Endothelial cell of hepatic sinusoid (primary cell): Measurements from ENCODE around the gene KIF25.

ENCODE experiments used
- in situ Hi-C: cut with HindIII; loops from 2 replicates; pipeline ENCODE4 v1.10.0; 2017; ENCODE audit warnings: low sequenced_read_pairs

Gene KIF25

DNA sequence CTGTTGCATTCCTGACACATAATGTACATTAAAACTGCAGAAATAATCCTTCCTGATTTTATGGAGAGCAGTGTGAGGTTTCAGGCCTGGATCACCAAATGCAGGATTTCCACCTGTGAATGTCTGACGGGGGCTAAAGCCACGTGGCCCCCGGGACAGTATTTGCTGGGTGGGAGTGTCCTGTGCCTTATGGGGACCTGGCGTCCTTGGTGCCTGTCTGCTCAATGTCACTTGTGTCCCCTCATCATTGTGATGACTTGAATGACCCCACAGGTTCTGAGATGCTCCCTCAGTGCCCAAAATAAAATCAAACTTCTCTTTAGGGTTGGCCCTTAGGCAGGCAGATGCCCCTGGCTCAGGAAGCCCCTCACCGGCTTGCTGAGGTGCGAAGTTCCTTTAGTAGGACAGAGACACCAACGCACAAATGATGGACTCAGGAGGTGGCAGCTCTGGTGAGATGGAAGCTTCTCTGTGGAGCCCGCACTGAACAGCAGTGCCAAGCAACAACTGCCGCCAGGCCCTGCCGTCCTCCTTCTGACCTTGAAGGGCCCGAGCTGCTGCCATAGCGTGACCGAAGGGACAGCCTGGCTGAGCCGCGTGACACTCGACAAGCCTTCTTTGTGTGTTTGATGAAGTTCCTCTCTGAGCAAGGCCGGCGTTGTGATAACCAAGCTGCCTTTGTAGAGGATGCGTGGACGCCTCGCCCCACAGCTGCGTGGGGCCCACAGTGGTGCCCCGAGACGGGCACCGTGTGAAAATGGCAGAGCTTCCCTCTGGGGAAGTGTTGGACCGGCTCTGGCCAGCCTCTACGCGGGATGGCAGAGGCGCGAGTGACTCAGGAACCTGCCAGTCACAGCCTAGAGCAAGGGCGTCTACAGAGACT, 50.6 kb downstream of the KIF25 start:
- in situ Hi-C loops: no loop called here

DNA sequence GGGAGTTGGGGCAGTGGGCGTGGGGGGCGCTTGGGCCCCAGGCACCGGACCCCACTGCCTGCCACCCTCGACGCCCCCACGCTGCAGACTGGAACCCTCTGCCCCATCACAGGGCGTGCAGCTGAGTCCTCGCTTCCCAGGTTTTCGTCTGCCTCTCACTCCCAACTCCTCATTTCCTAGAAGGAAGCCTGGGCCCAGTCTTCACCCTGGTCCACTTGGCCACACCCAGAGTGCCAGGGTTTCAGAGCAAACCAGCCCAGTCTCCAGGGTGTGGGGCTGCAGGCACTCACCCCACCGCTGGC, 51.2 kb downstream of the KIF25 start:
- in situ Hi-C loops: no loop called here

DNA sequence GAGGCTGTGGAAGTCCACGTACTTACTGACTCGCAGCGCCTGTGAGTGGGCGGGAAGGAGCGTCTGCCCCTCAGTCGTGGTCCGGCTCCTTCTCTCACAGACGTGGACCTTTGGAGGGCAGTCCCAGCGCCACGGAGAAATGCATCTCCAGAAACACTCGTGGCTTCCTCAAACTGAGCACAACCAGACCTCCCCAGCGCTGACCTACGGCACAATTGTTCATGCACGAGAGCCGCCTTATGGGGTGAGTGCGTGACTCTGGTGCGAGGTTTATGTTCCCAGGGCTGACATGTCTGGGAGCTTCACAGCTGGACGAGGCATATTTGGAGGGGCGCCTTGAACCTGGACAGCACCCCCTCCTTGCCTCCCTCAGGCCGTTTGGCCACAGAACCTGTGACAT, 51.8 kb downstream of the KIF25 start:
- in situ Hi-C loops: no loop called here

DNA sequence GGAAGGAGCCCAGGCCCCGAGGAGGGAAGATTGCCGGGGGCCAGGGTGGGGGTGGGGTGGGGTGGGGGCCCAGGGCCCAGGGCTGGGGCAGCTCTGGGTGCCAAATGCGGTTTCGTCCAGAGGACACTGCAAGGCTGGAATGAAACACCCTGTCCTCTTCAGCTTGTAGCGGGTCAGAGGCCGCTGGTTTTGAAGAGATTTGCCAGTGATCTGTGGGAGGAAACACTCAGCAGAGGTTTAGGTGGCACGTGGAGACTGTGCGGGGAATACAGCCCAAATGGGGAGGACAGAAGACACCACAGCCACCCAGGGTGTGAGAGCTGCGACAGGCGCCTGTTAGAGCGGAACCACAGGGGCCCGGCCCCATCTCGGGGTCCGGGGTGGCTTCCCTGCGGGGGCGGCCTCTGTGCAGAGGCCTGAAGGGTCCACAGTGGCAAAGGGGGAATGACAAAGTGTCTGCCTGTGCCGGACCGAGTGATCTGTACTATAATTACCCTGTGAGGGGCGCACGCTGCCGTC, 52.3 kb downstream of the KIF25 start:
- in situ Hi-C loops: no loop called here

DNA sequence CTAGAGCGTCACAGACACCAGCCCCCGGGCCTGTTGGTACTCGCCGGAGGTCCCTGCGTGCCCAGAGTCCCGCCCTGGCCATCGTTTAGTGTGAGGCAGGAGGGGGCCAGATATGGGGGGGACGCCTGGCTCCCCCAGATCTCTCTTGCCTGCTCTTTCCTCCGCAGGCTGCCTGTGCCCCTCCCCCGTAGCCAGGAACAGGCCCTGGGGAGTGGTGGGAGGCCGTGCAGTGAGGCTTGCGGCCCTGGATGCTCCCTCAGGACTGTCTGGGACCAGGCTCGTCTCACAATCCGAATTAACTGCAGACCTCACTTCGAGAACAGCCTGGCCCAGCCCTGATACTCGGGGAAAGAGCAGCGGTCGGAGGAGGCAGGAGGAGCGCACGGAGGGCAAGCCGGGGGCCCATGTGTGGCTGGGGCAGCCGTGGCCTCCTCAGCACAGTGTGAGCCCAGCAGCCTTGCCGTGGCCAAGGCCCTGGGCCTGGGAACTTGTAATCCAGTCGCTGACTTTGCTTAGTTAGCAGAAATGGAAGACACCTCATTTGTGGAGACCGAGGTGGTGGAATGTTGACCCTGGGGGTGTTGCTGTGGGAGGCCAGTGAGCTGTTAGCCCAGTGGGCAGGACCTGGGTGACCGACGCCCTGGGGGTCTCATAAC, 52.9 kb downstream of the KIF25 start:
- in situ Hi-C loops: no loop called here

DNA sequence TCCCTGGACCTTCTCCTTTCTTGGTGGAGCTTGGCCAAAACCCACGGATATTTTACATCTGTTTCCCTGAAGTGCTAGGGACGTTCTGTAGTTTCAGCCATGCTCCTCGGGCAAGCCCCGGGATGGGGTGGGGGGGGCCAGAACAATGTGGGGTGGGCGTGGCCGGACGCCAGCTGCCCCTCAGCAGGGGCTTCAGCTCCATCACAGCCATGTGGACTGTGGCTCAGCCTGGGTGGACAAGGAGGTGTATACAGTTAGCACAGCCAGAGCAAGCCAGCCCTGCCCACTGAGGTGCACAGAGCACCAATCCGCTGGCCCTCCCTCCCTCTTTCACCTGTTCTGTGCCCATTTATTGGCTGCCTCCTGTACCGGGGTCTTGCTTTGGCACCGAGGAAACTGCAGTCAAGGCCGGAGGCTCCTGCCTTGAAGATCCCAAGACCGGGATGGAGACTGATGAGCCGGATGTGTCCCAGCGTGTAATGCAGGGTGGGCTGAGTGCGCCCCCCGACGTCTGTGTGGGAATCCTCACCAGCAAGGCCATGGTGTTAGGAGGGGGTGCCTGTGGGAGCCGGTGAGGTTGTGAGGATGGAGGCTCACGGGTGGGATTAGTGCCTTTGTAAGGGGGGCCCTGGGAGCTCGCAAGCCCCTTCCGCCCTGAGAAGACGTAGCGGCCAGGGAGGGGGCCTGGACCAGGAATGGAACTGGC, 53.6 kb downstream of the KIF25 start:
- in situ Hi-C loops: no loop called here

DNA sequence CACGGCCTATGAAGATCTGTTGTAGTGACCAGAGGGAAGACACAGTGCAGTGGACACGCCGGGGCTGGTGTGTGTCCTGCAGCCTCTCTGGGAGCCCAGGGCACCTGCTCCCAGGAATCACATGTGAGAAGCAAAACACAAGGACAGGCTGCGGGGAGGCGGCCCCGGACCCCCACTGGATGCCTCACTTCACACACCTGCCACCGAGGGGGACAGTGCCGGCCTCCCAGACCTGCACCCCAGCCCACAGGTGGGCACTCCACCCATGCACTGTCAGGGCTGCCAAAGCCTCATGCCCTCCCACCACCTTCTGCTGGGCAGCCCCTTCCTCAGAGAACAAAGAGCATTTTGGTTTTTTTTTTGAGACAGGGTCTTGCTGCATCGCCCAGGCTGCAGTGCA, 54.2 kb downstream of the KIF25 start:
- in situ Hi-C loops: no loop called here

DNA sequence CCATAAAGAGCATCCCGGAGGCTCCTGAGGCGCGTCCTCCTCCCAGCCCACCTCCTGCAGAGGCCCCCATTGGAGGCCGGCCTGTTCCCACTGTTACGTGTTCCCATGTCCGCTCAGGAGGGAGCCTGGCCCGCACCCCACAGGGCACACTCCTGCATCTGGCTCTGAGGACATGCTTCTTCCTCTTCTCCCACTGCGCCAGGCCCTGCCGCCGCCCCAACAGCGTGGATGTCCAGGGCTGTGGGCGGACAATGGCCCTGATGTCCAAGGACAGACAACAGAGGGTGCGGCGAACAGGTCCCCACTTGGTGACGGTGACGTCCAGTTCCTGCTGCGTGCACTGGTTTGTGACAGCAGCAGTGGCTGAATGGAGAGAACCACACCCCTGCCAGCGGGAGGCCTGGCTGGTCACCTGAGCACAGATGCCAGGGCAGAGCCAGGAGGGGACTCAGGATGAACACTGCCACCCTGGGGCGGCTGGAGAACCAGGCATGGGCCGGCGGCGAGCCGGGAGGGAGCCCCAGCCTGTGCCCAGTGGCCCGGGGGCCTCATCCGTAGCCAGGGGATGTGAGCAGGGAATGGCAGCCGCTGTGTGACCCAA, 54.9 kb downstream of the KIF25 start:
- in situ Hi-C loops: no loop called here

DNA sequence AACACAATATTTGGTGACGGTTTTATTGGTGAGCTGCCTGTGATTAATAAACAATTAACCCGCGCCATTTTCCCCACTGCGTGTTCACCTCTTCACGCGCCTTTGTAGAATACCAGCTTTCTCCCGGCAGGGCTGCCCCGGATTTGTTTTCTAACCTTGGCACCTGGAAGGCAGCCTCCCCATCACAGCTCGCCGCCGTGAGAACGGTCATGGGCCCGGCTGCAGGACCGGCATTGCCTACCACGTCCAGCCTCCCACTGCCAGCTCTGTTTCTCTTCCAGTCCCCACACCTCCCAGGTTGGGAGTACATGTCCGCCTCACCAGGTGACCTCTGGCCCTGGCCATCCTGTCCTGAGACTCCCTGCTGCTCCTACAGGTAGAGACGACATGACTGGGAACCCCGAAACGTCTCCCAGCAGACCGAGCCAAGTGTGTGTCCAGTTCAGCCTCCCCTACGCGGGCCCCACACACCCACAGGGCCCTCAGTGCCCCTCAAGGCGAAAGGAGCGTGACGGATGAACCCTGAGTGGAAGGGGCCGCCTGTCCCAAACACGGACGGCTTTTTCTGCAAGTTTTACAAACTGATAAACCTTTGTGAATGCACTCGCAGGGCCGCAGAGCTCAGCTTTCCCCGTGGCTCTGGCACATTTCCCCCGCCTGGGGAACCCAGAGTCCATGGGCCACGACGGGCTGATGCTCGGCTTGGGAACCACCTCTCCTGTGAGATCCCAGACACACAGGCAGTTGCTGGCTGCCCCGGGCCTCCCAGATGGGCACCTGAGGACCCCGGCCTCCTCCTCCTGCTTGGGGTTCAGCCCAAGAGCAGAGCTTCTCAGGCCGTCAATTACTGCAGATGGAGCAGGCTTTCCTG, 55.9 kb downstream of the KIF25 start:
- in situ Hi-C loops: no loop called here

DNA sequence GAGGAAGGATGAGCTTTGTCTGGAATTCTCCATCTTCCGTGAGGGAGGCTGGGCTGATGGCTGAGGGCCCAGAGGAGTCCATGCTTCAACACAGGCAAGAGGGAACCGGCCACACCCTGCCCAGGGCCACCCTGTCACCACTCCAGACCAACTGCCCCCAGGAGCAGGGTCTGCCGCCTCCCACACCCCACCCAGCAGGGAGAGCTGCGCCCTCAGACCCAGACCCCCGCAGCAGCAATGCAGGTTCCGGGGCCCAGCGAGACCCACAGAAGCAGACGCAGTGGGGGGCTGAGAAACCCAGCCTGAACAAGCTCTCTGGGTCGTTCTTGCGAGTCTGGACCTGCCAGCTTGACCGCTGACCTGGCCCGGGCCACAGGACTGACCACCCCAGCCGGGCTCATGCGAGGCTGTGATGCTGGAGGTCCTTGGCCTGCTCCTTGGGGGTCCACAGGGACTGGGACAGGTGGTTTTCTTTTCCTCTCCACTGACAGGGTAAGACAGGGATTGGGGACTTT, 56.5 kb downstream of the KIF25 start:
- in situ Hi-C loops: no loop called here

DNA sequence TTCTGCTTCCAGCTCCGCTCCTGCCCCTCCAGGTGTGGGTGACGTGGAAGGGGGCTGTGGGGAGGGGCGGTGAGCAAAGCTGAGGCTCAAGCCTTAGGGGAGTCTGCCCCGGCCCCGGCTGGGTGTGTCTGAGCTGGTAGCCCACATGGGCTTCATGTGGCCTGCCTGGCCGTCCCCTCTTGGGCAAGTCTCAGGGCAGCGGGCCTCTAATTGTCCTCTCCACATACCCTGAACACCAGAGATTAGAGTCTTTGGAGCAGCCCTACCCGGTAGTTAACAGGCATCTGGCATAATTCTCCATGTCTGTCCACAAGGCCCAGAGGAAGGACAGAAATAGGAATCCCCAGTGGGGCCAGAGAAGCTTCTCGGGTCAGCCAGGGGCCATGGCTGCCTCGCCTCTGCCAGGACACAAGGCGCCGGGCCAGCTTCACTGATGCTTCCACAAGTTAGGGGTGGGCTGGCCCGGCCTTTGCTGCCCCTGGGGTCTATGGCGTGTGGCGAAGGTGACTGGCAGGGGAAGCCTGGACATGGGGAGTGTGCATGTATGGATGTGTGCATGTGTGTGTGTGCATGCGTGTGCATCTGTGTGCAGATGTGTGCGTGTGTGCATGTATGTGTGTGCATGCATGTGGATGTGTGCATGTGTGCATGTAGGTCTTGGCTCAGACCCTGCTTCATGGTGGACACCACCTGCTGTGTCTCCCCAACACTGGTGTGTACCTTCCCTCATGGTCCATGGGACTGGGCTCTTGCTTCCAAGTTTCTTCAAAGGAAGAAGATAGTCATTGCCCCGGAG, 57.5 kb downstream of the KIF25 start:
- in situ Hi-C loops: loop anchor here (5.0 kb wide), 1 partner anchor 67 kb away; no protein-coding TSS in a partner anchor

DNA sequence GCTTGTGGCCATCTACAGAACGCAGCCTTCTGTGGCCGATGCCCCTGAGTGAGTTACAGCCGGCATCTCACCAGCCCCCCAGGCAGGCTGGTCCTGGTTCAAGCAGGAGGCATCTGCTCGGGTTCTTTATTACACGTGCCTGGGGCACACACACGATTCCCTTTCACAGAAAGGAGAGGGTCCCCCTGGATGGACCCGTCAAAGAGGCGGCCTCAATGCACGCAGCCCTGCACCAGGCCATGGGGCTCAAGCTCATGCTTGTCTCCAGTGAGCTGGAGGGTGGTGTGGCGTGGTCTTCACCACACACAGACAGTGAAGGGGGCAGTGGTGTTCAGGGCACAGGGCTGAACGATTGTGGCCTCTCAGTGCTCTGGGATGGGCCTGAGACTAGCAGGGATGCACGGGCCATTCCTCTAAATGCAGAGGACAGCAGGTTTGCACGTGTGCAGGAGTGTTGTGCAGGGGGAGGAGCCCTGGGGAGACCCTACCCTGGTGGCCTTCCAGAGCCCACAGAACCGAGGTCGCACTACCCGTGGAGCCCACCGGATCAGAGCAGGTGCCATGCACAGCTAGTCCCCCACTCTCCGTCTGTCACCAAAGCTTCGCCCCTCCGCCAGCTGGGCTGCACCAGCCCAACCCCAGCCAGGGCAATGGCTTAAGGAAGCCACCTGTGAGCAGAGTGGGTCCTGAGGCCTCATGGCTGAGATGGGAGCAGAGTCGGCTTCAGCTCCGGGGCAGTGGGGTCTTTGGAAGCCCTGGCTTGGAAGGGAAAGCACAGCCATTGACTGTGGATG, 58.4 kb downstream of the KIF25 start:
- in situ Hi-C loops: loop anchor here (5.0 kb wide), 1 partner anchor 66 kb away; no protein-coding TSS in a partner anchor

DNA sequence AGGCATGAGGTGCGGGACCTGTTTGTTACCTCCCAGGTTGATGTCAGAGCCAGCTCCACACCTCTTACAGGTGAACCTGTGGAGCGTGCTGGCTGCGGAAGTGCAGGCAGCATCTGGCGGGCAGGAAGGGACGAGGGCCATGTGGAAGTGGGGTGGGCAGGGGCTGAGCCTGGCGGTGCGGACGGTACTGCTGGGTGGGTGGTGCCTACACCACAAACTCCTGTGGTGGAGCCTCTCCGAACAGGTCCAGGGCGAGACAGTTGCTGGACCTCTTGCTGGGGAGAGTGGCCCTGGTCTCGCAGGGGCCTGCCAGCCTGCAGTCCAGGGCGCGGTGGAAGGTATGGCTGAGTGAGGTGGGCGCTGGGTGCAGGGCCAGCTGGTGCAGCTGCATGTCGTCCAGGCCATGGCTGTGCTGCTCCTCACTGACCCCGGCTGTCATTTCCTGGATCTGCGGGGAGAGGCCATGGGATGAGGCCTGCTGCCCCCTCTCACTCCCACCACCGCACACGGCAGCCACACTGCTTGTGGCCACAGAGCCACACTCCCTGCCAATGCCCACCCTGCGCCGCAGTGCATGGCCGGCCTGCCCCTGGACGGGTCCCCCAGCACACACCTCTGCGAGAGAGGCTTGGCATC, 59.5 kb downstream of the KIF25 start:
- in situ Hi-C loops: loop anchor here (5.0 kb wide), 1 partner anchor 65 kb away; no protein-coding TSS in a partner anchor

DNA sequence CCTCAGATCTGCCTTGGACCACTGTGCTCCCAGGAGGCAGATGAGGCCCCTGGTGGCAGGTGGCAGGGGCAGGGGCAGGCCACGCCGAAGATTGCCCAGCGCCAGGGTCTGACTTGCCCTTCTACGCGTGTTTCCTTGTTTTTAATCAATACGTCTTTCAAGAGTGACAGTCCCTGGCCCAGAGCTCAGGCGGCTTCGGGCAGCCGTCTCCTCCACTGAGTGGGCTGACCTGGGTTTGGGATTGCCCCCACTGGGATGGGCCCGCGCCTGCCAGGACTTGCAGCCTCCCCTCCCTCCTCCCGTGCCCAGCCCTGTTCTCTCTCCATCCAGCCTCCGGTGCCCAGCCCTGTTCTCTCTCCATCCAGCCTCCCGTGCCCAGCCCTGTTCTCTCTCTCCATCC, 60.4 kb downstream of the KIF25 start:
- in situ Hi-C loops: loop anchor here (5.0 kb wide), 1 partner anchor 64 kb away; no protein-coding TSS in a partner anchor

DNA sequence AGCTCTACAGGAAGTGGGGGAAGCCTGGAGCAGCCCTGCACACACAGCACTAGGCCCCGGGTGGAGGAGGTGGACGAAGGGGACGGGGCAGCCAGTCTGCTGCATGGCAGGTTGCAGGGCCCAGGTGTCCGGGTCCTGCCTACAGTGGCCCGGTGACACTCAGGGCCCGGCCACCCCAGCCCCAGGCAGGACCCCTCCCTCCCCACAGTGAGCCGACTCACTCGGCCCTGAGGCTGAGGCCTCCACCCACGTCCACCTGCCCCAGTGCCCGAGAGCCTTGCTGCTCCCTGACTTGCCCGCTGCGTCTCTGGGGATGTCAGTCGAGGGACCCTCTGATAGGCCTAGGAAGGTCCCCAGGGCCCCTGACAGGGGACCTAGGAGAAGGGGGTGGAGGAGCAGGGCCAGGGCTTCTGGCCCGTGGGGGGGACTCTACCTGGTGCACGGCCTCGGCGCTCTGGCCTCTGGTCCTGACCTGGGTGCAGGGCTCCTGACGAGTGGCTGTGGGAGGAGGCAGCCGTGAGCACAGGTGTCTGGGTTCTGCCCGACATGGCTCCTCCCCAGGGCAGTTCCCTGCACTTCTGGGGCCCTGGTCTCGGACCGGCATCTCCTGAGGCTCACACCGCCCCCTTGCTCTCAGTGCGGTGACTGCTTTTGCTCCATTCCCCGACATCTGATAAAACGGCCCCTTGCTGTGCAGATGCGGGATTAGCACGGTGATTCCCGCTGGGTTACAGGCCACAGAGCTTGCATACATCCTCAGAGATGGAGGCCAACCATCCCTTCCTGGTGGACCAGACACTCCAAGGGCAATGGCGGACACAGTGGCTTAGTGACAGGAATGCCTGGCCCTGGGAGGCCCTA, 61.5 kb downstream of the KIF25 start:
- in situ Hi-C loops: loop anchor here (5.0 kb wide), 1 partner anchor 63 kb away; no protein-coding TSS in a partner anchor

DNA sequence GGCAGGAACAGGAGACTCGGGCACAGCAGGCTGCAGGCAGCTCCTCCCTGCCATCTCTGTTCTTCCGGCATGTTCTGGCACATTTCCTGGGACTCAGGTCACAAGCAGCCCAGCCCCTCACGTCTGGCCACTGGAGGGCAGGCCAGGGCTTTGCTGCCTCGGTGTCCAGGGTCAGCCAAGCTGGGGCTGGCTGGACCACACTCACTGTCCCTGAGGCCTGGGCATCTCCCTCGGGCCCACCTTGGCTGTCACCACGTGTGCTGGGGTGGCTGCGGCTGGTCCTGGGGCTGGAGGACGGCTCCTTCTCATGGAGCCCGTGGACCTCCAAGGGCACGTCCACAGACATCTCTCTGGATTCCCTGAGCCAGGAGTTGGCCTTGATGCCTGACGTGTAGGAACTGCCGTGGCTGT, 63.1 kb downstream of the KIF25 start:
- in situ Hi-C loops: no loop called here
